Heart right ventricle (tissue), 16 donors: ENCODE data around the gene LPAR6. TPM values are rescaled to one million over a fixed set of nuclear protein-coding genes. Genes with fewer than 3 reads are reported as not detected.
"Not testable (repeated sequence)": the region's sequence is repeated elsewhere in the genome, so short reads cannot be mapped to it uniquely, and the experiment has no call there.

ENCODE experiments used
- ATAC-seq, 8 donors: fragments of 200-7000 bp; cut with Tn5 transposase; one replicate each; pipeline ENCODE4 v1.9.1; 2020; ENCODE audit warnings: mild to moderate bottlenecking in 8 of 8, moderate library complexity in 8 of 8, moderate number of reproducible peaks in 1 of 8
- DNase-seq, 2 donors: peaks; one replicate each; pipeline ENCODE4 v3.0.0-alpha.2; 2020
- H3K27ac ChIP-seq, 10 donors: fragments of 200-600 bp; sonication (generic) in 2 of 10; one replicate each; pipeline versions ENCODE4 v1.5.0 to v1.8.0; 2020 to 2022; ENCODE audit warnings: mild to moderate bottlenecking in 3 of 10
- H3K27me3 ChIP-seq, 7 donors: fragments of 200-600 bp; one replicate each; pipeline ENCODE4 v1.8.0; 2021 to 2022; ENCODE audit warnings: mild to moderate bottlenecking in 2 of 7
- H3K36me3 ChIP-seq, 9 donors: fragments of 200-600 bp; sonication (generic) in 1 of 9; one replicate each; pipeline versions ENCODE4 v1.5.0 to v1.8.0; 2020 to 2022; ENCODE audit warnings: mild to moderate bottlenecking in 2 of 9
- H3K4me1 ChIP-seq, 9 donors: fragments of 200-600 bp; sonication (generic) in 1 of 9; one replicate each; pipeline versions ENCODE4 v1.5.0 to v1.8.0; 2020 to 2022; ENCODE audit warnings: mild to moderate bottlenecking in 4 of 9
- H3K4me3 ChIP-seq, 10 donors: fragments of 200-600 bp; sonication (generic) in 2 of 10; one replicate each; pipeline versions ENCODE4 v1.5.0 to v1.8.0; 2020 to 2022; ENCODE audit warnings: mild to moderate bottlenecking in 7 of 10, moderate library complexity in 2 of 10
- H3K9me3 ChIP-seq, 11 donors: fragments of 200-600 bp in 10 of 11; sonication (generic) in 2 of 11; one replicate each; pipeline versions ENCODE4 v1.5.0 to v1.8.0; 2013 to 2022; ENCODE audit warnings: mild to moderate bottlenecking in 2 of 11, control low read depth in 1 of 11, moderate library complexity in 1 of 11
- WGBS, 2 donors: extraction: QIAGEN DNeasy Blood & Tissue Kit; methylation state at CpG; one replicate each; pipeline ENCODE4 v1.1.7; 2013; ENCODE audit warnings: inconsistent platforms in 1 of 2; 5-methylcytosine and 5-hydroxymethylcytosine counted together
- intact Hi-C, 10 donors: fragments of 100-400 bp; cut with DNase I; formaldehyde crosslinking; loops; one replicate each; pipeline versions ENCODE4 v1.11.1 to v1.14.2; 2022
- polyA plus RNA-seq, 2 donors: library from polyadenylated mRNA; stranded (reverse); fragments of 200-250 nt; gene quantifications; one replicate each; pipeline ENCODE4 v1.2.3, GENCODE V29; 2013
- total RNA-seq, 10 donors: library from RNA; stranded (reverse); fragmentation: NEBNext Ultra II Directional in 3 of 10; extraction: Animal tissue kit (Norgen Biotek cat#: 25700) in 3 of 10; gene quantifications; one replicate each; pipeline versions ENCODE4 v1.2.1 to v1.2.4, GENCODE V29; 2021 to 2023
- TF ChIP-seq, protein P1 (sequence below), 9 donors: fragments of 200-600 bp; sonication (generic) in 2 of 9; IDR thresholded peaks; one replicate each; pipeline versions ENCODE4 v1.5.0 to v1.8.0; 2021 to 2022; ENCODE audit warnings: antibody characterized with exemption in 9 of 9, mild to moderate bottlenecking in 5 of 9, moderate library complexity in 1 of 9
- donor health status: Arrhythmogenic right ventricular cardiomyopathy.
- donor health status: ischemic (EF 13 %, LVEDD 7.1; RV severe dilation, severe dysfunction).
- donor health status: healthy with polysubstance abuse.
- donor health status: DM: no; HTN: yes; CAD: no.
- donor health status: DM: no; HTN: no; CAD: no.
- donor health status: ischemic (EF 25% LVEDD 6.9; RV normal size, moderate dysfunction).
- donor health status: ischemic (EF 25% LVEDD 5.7; RV mildly dilated, moderate dysfunction).
- donor health status: healthy.
- donor health status: DM: yes; HTN: yes; CAD: no.
- donor health status: Ischemic cardiomyopathy.
- donor health status: ischemic (EF 35%, LVEDD 5.7; RV mildly dilated, moderate dysfunction).
- donor health status: nonischemic (EF 11% LVEDD 7.7; RV severe dilation, severe dysfunction).
- donor health status: DM: yes; HTN: yes; CAD: no.
- donor health status: PGD.
- donor health status: ischemic (EF 29% LVEDD 5.4; RV normal size, mild dysfunction).
- donor health status: nonischemic (EF 23%, LVEDD 6.1; RV moderate dilation, normal function).

The LPAR6 gene
- total and polyA plus RNA-seq, 12 donors = 5.0 to 45.1 (median 12.1) TPM

DNA sequence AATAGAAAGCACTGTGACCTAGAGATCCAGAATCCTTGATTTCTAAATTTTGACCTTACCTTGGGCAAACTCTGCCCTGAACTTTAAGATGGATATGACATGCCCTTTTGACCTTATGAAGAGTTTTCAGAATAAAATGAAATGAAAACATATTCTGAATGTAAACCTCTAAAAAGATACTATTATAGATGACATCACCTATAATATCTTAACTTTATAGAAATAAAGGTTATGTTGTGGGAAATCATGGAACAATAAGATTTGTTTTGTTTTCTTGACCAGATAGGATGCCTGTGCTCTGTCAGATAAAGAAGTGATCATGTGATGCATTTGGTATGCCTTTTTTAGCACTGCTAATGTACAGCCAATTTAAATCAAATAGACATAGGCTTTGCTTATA is 13.1 kb upstream of the LPAR6 start:
- Histone ChIP-seq H3K36me3 (no peaks in the 10 kb centered on the region), H3K27ac (peak overlapping the region in 1 of 10 donors; percentile 52), H3K4me3 (no peak overlapping the region), H3K4me1 (peaks cover 0 to 36% (median 11%) of the 10 kb centered on the region in 9 donors), H3K9me3 (peaks cover 0 to 12% (median 2%) of the 10 kb centered on the region in 11 donors), H3K27me3 (no peaks in the 10 kb centered on the region)
- intact Hi-C loops = loop anchor here in 1 of 10 donors (10.0 kb wide), 1 partner anchor 59 kb away; no protein-coding TSS in a partner anchor
- DNase-seq = no peak
- TF ChIP-seq, protein P1, sequence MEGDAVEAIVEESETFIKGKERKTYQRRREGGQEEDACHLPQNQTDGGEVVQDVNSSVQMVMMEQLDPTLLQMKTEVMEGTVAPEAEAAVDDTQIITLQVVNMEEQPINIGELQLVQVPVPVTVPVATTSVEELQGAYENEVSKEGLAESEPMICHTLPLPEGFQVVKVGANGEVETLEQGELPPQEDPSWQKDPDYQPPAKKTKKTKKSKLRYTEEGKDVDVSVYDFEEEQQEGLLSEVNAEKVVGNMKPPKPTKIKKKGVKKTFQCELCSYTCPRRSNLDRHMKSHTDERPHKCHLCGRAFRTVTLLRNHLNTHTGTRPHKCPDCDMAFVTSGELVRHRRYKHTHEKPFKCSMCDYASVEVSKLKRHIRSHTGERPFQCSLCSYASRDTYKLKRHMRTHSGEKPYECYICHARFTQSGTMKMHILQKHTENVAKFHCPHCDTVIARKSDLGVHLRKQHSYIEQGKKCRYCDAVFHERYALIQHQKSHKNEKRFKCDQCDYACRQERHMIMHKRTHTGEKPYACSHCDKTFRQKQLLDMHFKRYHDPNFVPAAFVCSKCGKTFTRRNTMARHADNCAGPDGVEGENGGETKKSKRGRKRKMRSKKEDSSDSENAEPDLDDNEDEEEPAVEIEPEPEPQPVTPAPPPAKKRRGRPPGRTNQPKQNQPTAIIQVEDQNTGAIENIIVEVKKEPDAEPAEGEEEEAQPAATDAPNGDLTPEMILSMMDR (IDR thresholded peaks at IDR 0.05) = no peak
- no peak for ATAC-seq

DNA sequence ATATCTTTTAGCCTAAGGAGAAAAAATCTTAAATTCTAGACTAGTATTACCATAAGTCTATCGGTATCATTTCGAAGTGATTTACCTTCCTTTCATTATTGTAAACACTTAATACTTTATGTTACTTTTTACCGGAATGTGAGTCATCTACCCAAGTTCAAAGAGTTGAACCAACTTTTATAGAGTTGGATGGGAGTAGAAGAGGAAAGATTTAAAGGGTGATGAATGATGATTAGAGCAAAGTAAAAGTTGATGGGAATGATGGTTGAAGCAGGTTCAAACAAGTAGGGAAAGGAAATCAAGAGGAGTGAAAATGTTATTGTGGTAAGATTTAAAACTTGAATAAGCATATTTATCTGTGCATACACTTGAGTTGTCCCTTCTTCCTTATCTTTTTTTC is 11.3 kb upstream of the LPAR6 start:
- no peak overlapping the region for H3K27ac ChIP-seq
- WGBS, 2 donors = 98 to 99% methylated on average over 3 of the region's 3 CpGs
- intact Hi-C loops = loop anchor here in 1 of 10 donors (10.0 kb wide), 1 partner anchor 61 kb away; no protein-coding TSS in a partner anchor
- H3K4me3 ChIP-seq = no peak overlapping the region
- no peaks in the 10 kb centered on the region for H3K36me3 ChIP-seq
- H3K9me3 ChIP-seq = peaks cover 0 to 18% (median 11%) of the 10 kb centered on the region in 11 donors
- peaks cover 0 to 19% (median 5%) of the 10 kb centered on the region in 9 donors for H3K4me1 ChIP-seq
- DNase-seq (no peak), ATAC-seq (no peak)
- H3K27me3 ChIP-seq = no peaks in the 10 kb centered on the region
- TF ChIP-seq, protein P1 (IDR thresholded peaks at IDR 0.05) = no peak

DNA sequence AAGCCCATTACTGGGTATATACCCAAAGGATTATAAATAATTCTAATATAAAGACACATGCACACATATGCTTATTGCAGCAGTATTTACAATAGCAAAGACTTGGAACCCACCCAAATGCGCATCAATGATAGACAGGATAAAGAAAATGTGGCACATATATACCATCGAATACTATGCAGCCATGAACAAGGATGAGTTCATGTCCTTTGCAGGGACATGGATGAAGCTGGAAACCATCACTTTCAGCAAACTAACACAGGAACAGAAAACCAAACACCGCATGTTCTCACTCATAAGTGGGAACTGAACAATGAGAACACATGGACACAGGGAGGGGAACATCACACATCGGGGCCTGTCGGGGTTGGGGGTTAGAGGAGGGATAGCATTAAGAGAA is 9.1 kb upstream of the LPAR6 start:
- WGBS, 2 donors = 97 to 100% methylated on average over 5 of the region's 5 CpGs
- not testable (repeated sequence) for H3K4me1 ChIP-seq, H3K4me3 ChIP-seq, DNase-seq, H3K27ac ChIP-seq, H3K36me3 ChIP-seq, ATAC-seq, H3K27me3 ChIP-seq
- peaks cover 0 to 19% (median 11%) of the 10 kb centered on the region in 11 donors for H3K9me3 ChIP-seq
- intact Hi-C loops = loop anchor here in 1 of 10 donors (10.0 kb wide), 1 partner anchor 63 kb away; no protein-coding TSS in a partner anchor

DNA sequence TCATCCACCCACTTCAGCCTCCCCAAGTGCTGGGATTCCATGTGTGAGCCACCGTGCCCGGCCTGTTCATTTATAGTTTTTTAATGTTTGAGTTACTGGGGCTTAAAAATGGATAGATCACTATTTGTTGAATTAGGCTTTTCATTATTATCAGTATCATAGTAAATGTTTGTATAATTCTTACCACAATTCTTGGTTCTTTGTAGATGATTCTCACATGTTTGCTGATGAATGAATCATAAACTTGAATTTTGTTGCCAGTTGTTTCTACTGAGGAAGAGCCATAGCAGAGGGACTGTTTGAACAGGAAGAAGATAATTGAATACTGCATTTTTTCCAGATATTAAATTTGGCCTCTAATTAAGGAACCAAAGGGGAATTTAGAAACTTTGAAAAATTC is 2.6 kb upstream of the LPAR6 start:
- ATAC-seq = no peak
- Histone ChIP-seq H3K4me1 (peaks cover 0 to 29% (median 16%) of the 10 kb centered on the region in 9 donors), H3K4me3 (no peak overlapping the region), H3K36me3 (peaks cover 0 to 17% (median 0%) of the 10 kb centered on the region in 9 donors), H3K27ac (peak overlapping the region in 1 of 10 donors; percentile 5), H3K9me3 (peaks cover 0 to 6% (median 3%) of the 10 kb centered on the region in 11 donors), H3K27me3 (no peaks in the 10 kb centered on the region)
- intact Hi-C loops = no loop called here
- no peak for DNase-seq
- WGBS, 2 donors = 93 to 96% methylated on average over 2 of the region's 2 CpGs
- TF ChIP-seq, protein P1 (IDR thresholded peaks at IDR 0.05) = no peak

DNA sequence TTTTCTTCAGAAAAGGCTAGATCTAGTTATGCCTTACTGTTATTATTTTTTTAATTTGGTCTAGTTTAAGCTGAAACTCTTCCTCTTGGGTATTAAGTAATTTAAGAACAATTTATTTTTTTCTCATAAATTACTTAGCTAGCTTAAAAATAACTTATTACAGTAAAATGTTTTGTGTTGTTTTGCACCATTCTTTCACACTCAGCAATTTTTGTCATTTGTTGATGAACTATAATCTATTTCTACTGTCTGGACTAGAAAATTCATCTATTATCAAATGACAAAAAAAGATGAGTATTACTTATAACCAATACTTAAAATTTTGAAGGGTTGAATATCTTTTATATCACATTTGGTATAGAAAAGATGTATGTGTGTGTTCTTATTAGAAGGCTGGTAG is 1.6 kb upstream of the LPAR6 start:
- TF ChIP-seq, protein P1 (IDR thresholded peaks at IDR 0.05) = no peak
- H3K27ac ChIP-seq = peak overlapping the region in 3 of 10 donors; percentile 15 to 91 (median 86)
- no peak for DNase-seq
- no peaks in the 10 kb centered on the region for H3K27me3 ChIP-seq
- peaks cover 0 to 23% (median 0%) of the 10 kb centered on the region in 9 donors for H3K36me3 ChIP-seq
- H3K4me1 ChIP-seq = peaks cover 0 to 29% (median 21%) of the 10 kb centered on the region in 9 donors
- intact Hi-C loops = loop anchor here in 1 of 10 donors (5.0 kb wide), 1 partner anchor 118 kb away; the partner anchor contains the start of gene RCBTB2
- no peak for ATAC-seq
- H3K9me3 ChIP-seq = peaks cover 0 to 4% (median 0%) of the 10 kb centered on the region in 11 donors
- H3K4me3 ChIP-seq = no peak overlapping the region
